GM12878 (cell line): ENCODE results near the gene FHIP1B. TPM values are rescaled to one million over a fixed set of nuclear protein-coding genes. Genes with fewer than 3 reads are reported as not detected.

ENCODE experiments used
- ATAC-seq: fragments of 200-7000 bp; cut with Tn5 transposase; 3 replicates; pipeline ENCODE4 v1.9.1; 2020; ENCODE audit warnings: mild to moderate bottlenecking, moderate library complexity
- BruUV-seq: library from RNA; stranded (reverse); fragments of 400-500 nt; replicated peaks from 2 replicates; lab custom pipeline; 2021; lab: Mats Ljungman, UMichigan
- CTCF ChIA-PET: fragments of 300-600 bp; sonication (Branson Sonifier 250); formaldehyde crosslinking; extraction: SDS; loops from one replicate; lab custom pipeline; 2021; ENCODE audit warnings: inconsistent platforms; lab: Yijun Ruan, JAX
- POLR2A ChIA-PET: fragments of 350-600 bp; formaldehyde crosslinking; extraction: SDS; loops from one replicate; lab custom pipeline; 2021; ENCODE audit warnings: inconsistent platforms; lab: Charles Lee
- RAD21 ChIA-PET: fragments of 300-600 bp; sonication (Branson Sonifier 250); formaldehyde crosslinking; loops from one replicate; lab custom pipeline; 2023; ENCODE audit warnings: antibody characterized with exemption; ENCODE audit not compliant: unreplicated experiment; lab: Charles Lee
- SMC1A ChIA-PET: fragments of 300-600 bp; sonication (Branson Sonifier 250); formaldehyde crosslinking; loops from one replicate; lab custom pipeline; 2023; ENCODE audit not compliant: unreplicated experiment, uncharacterized antibody; lab: Charles Lee
- DNase-seq: peaks from one replicate; pipeline ENCODE4 v3.0.0-alpha.2; 2011; ENCODE audit warnings: low read depth, low spot score
- FAIRE-seq: peaks from 3 replicates; lab custom pipeline; 2011; peaks lifted over from hg19 to GRCh38; lab: Jason Lieb, UNC
- H2AFZ ChIP-seq: 2 replicates; pipeline ENCODE4 v1.6.0; 2011; ENCODE audit warnings: low read depth, low read length, control low read depth; ENCODE audit not compliant: control insufficient read depth
- H3K27ac ChIP-seq: 2 replicates; pipeline ENCODE4 v1.5.1; 2011; ENCODE audit warnings: control low read depth; ENCODE audit not compliant: control insufficient read depth, insufficient read depth
- H3K27me3 ChIP-seq, 2 experiments: replicated peaks in 1 of 2; 2 replicates each; pipeline versions ENCODE4 v1.6.0 to v1.6.1; 2011; ENCODE audit warnings: low read length in 1 of 2; ENCODE audit not compliant: control insufficient read depth in 2 of 2, insufficient read depth in 2 of 2
- H3K36me3 ChIP-seq, 2 experiments: 2 replicates each; pipeline ENCODE4 v1.5.1; 2011; ENCODE audit warnings: low read length in 1 of 2; ENCODE audit not compliant: control insufficient read depth in 2 of 2, insufficient read depth in 2 of 2
- H3K4me1 ChIP-seq: 2 replicates; pipeline ENCODE4 v1.6.1; 2011; ENCODE audit warnings: mild to moderate bottlenecking, low read length, moderate library complexity, mixed read lengths; ENCODE audit not compliant: control insufficient read depth, insufficient read depth
- H3K4me2 ChIP-seq: 2 replicates; pipeline ENCODE4 v1.6.0; 2011; ENCODE audit warnings: control low read depth; ENCODE audit not compliant: control insufficient read depth, insufficient read depth
- H3K4me3 ChIP-seq: fragments of 200-600 bp; sonication (generic); 2 replicates; pipeline ENCODE4 v1.5.1; 2016
- H3K79me2 ChIP-seq: 2 replicates; pipeline ENCODE4 v1.6.0; 2011; ENCODE audit warnings: low read length; ENCODE audit not compliant: control insufficient read depth, insufficient read depth
- H3K9ac ChIP-seq: 2 replicates; pipeline ENCODE4 v1.8.0; 2011; ENCODE audit warnings: low read length, control low read depth, mixed read lengths; ENCODE audit not compliant: control insufficient read depth, insufficient read depth
- H3K9me3 ChIP-seq: replicated peaks from 3 replicates; pipeline ENCODE4 v1.5.1; 2011; ENCODE audit warnings: mild to moderate bottlenecking, low read length; ENCODE audit not compliant: control insufficient read depth, insufficient read depth
- H4K20me1 ChIP-seq: 2 replicates; pipeline ENCODE4 v1.6.0; 2011; ENCODE audit not compliant: control insufficient read depth, insufficient read depth
- CBX3 ChIP-seq: fragments of 200-600 bp; sonication (generic); IDR thresholded peaks from 2 replicates; pipeline ENCODE4 v1.6.1; 2016; ENCODE audit warnings: low read depth, borderline replicate concordance
- CEBPZ ChIP-seq: fragments of 150-350 bp; IDR thresholded peaks from 2 replicates; pipeline ENCODE4 v1.6.1; 2016; ENCODE audit warnings: low read depth, low read length
- HDGF ChIP-seq: fragments of 450-650 bp; IDR thresholded peaks from 2 replicates; pipeline ENCODE4 v1.6.1; 2016; ENCODE audit warnings: antibody characterized with exemption
- JUND ChIP-seq: IDR thresholded peaks from 2 replicates; pipeline ENCODE4 v1.6.1; 2012; ENCODE audit warnings: low read depth, mild to moderate bottlenecking, low read length, improper control_type of control experiment, moderate library complexity
- KLF5 ChIP-seq: fragments of 450-650 bp; IDR thresholded peaks from 2 replicates; pipeline ENCODE4 v1.6.1; 2014; ENCODE audit warnings: mild to moderate bottlenecking; ENCODE audit not compliant: partially characterized antibody
- NFYB ChIP-seq: IDR thresholded peaks from 2 replicates; pipeline ENCODE4 v1.6.1; 2011; ENCODE audit warnings: low read depth, mild to moderate bottlenecking, low read length, improper control_type of control experiment, moderate library complexity; ENCODE audit not compliant: insufficient read depth
- RBBP5 ChIP-seq: fragments of 200-600 bp; sonication (generic); conservative IDR thresholded peaks from 2 replicates; pipeline ENCODE4 v1.6.1; 2016
- SIN3A ChIP-seq: IDR thresholded peaks from 2 replicates; pipeline ENCODE4 v1.6.1; 2012; ENCODE audit warnings: low read depth, low read length, improper control_type of control experiment
- TBL1XR1 ChIP-seq: IDR thresholded peaks from 2 replicates; pipeline ENCODE4 v1.6.1; 2012; ENCODE audit warnings: low read depth, low read length, improper control_type of control experiment
- ZBED1 ChIP-seq: IDR thresholded peaks from 2 replicates; pipeline ENCODE4 v1.6.1; 2016; ENCODE audit warnings: borderline replicate concordance
- ZZZ3 ChIP-seq: IDR thresholded peaks from 2 replicates; pipeline ENCODE4 v1.6.1; 2011; ENCODE audit warnings: low read depth; ENCODE audit not compliant: control insufficient read depth, insufficient read length
- WGBS: methylation state at CpG from one replicate; pipeline ENCODE4 v1.1.6; 2016; ENCODE audit warnings: low lambda C conversion rate; ENCODE audit not compliant: insufficient replicate concordance, insufficient coverage; ENCODE audit errors: missing lambda C conversion rate; 5-methylcytosine and 5-hydroxymethylcytosine counted together
- in situ Hi-C: fragments of 300-500 bp; cut with MboI; formaldehyde crosslinking; loops from 9 replicates; pipeline ENCODE4 v1.14.3; 2018; ENCODE audit warnings: mixed read lengths
- intact Hi-C: fragments of 100-400 bp; cut with micrococcal nuclease; formaldehyde crosslinking; loops from one replicate; pipeline ENCODE4 v1.14.2; 2022; ENCODE audit not compliant: unreplicated experiment
- polyA plus RNA-seq, 11 experiments: library from polyadenylated mRNA; depleted of rRNA in 4 of 11; unstranded in 6 of 11; stranded (reverse) in 5 of 11; fragments of >200 nt; fragmentation: Nextera tagmentation in 4 of 11; fragmentation: Illumina TruSeq in 1 of 11; extraction: Ambion mirVana in 4 of 11; extraction: Trizol in 1 of 11; gene quantifications; 1 replicate in 1 of 11; 2 replicates in 10 of 11; pipeline versions ENCODE4 v1.2.1 to v1.2.3, GENCODE V29; 2011 to 2016; ENCODE audit warnings: inconsistent platforms in 2 of 11, missing spikeins in 2 of 11, low read depth in 1 of 11
- total RNA-seq, 4 experiments: library from RNA; depleted of rRNA in 3 of 4; stranded (reverse); fragments of >200 nt in 3 of 4; fragmentation: Illumina TruSeq in 1 of 4; extraction: Trizol in 1 of 4; gene quantifications; 2 replicates each; pipeline versions ENCODE4 v1.2.1 to v1.2.3, GENCODE V29; 2013 to 2021
- TF ChIP-seq, protein P1 (sequence below): IDR thresholded peaks from 2 replicates; pipeline ENCODE4 v1.6.1; 2012; ENCODE audit warnings: low read depth, low read length, improper control_type of control experiment
- TF ChIP-seq, protein P2 (sequence below): fragments of 450-650 bp; IDR thresholded peaks from 2 replicates; pipeline ENCODE4 v1.6.1; 2016; ENCODE audit warnings: mild to moderate bottlenecking, moderate library complexity, borderline replicate concordance

The FHIP1B gene
- total and polyA plus RNA-seq, 10 of the 15 experiments (the other 5 are each of a cell fraction or from before 2014, with no cell fraction given): 0.90 to 28.1 (median 11.1) TPM

DNA sequence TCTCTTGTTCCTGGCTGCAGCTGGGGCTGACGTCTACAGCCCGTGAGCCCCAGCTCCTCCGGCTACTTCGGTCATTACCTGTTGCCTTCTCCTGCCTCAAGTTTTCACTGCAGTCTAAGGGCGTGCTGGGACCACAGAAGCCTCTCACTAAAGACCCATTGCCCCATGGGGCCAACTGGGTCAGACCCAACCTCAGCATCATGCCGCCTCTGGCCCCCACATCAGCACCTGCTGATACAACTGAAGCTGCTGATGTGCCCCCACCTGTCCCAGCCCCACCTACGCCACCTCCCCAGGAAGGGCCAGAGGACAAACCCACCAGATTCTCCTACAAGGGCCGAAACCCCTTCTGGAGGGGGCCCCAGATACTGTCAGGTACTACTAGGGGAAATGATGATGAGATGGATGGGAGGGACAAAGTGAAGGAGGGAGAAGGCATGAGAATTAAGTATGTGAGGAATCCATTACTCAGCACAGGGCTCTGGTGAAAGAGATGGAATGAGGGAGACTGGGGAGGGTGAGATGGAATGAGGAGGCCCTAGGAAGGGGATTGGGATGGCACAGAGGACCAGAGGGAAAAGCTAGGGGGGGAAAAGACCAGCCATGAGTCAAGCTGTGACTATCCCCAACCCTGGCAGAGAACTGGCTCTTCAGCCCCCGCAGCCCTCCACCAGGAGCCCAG is 24.0 kb downstream of the FHIP1B start:
- no peaks in the 10 kb centered on the region for H3K4me1 ChIP-seq
- no peak overlapping the region for H2AFZ ChIP-seq
- H3K27me3 ChIP-seq: no peaks in the 10 kb centered on the region
- in situ Hi-C loops: no loop called here
- no peaks in the 10 kb centered on the region for H3K9me3 ChIP-seq
- ATAC-seq (no peak), DNase-seq (no peak), FAIRE-seq (no peak)
- no TSS peak for BruUV-seq
- RAD21 ChIA-PET: no interaction called here
- H3K4me2 ChIP-seq: no peak overlapping the region
- H3K27ac ChIP-seq: no peak overlapping the region
- intact Hi-C loops: no loop called here
- H3K4me3 ChIP-seq: no peak overlapping the region
- SMC1A ChIA-PET: no interaction called here
- CTCF ChIA-PET: no interaction called here
- POLR2A ChIA-PET: no interaction called here
- 97% methylated on average over 9 of the region's 9 CpGs for WGBS
- H3K9ac ChIP-seq: no peak overlapping the region
- no peak for TF ChIP-seq TBL1XR1
- no peak for TF ChIP-seq CBX3
- TF ChIP-seq, protein P1, sequence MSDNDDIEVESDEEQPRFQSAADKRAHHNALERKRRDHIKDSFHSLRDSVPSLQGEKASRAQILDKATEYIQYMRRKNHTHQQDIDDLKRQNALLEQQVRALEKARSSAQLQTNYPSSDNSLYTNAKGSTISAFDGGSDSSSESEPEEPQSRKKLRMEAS: no peak
- TF ChIP-seq SIN3A: no peak
- TF ChIP-seq CEBPZ: no peak
- no peak for TF ChIP-seq ZZZ3
- TF ChIP-seq HDGF: no peak
- TF ChIP-seq, protein P2, sequence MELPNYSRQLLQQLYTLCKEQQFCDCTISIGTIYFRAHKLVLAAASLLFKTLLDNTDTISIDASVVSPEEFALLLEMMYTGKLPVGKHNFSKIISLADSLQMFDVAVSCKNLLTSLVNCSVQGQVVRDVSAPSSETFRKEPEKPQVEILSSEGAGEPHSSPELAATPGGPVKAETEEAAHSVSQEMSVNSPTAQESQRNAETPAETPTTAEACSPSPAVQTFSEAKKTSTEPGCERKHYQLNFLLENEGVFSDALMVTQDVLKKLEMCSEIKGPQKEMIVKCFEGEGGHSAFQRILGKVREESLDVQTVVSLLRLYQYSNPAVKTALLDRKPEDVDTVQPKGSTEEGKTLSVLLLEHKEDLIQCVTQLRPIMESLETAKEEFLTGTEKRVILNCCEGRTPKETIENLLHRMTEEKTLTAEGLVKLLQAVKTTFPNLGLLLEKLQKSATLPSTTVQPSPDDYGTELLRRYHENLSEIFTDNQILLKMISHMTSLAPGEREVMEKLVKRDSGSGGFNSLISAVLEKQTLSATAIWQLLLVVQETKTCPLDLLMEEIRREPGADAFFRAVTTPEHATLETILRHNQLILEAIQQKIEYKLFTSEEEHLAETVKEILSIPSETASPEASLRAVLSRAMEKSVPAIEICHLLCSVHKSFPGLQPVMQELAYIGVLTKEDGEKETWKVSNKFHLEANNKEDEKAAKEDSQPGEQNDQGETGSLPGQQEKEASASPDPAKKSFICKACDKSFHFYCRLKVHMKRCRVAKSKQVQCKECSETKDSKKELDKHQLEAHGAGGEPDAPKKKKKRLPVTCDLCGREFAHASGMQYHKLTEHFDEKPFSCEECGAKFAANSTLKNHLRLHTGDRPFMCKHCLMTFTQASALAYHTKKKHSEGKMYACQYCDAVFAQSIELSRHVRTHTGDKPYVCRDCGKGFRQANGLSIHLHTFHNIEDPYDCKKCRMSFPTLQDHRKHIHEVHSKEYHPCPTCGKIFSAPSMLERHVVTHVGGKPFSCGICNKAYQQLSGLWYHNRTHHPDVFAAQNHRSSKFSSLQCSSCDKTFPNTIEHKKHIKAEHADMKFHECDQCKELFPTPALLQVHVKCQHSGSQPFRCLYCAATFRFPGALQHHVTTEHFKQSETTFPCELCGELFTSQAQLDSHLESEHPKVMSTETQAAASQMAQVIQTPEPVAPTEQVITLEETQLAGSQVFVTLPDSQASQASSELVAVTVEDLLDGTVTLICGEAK: no peak
- no peak for TF ChIP-seq RBBP5
- no peak for TF ChIP-seq KLF5
- TF ChIP-seq NFYB: no peak
- no peak for TF ChIP-seq JUND
- TF ChIP-seq ZBED1: no peak
- no peaks in the 10 kb centered on the region for H4K20me1 ChIP-seq
- H3K79me2 ChIP-seq: no peaks in the 10 kb centered on the region
- H3K36me3 ChIP-seq: peaks cover 5 to 8% of the 10 kb centered on the region in 2 experiments
